ENCODE results near the gene CCDC40. TPM values are rescaled to one million over a fixed set of nuclear protein-coding genes. Genes with fewer than 3 reads are reported as not detected.

CCDC40 gene
- total and polyA plus RNA-seq, 10 of the 15 experiments (the other 5 are each of a cell fraction or from before 2014, with no cell fraction given), result 0.06 to 0.10 TPM; not detected in 8

DNA sequence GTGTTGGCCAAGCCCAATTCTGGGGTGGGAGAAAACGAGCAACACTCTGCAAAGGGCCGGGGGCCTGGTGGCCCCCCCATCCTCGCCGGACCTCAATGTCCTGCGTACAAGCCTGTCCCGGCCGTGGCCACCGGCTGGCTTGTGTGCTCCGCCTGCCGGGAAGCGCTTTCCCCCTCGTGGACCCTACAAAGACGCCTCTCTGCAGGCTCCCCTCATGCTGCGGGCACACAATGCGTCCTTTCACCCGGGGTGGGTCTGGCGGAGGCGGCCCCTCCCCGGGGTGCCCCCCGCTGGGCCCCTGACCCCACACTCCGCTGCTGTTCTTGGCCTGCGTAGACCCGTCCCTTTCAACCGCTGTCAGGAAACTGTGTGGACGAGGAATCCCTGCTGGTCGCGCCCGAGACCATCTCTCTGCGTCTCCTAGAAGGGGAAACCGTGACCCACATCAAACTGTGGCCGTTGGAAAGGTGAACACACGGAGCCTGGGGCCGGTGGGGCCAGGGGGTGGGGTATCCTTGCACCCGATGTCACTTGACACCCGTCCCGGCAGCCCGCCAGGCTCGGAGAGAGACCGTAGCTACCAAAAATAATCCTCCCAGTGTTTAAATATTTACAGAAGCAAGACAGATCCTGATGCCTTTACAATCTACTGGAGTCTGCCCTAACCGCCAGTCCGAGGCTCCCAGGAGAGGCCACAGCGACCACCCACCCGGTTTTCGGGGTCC lies 44.4 kb upstream of the CCDC40 start:
- intact Hi-C loops (cut with micrococcal nuclease; ENCODE audit: unreplicated experiment), result no loop called here
- in situ Hi-C loops (cut with MboI), result no loop called here
- CTCF ChIA-PET, result no interaction called here
- RAD21 ChIA-PET (ENCODE audit: unreplicated experiment), result interaction anchor here (0.6 kb wide), 1 partner anchor 8 kb away, joined by 3 read pairs; no protein-coding TSS in a partner anchor
- Histone ChIP-seq H3K4me2 (ENCODE audit: control insufficient read depth, insufficient read depth) (peak overlapping the region; percentile 38; the same call in 1 of the 2 replicates), H3K79me2 (ENCODE audit: control insufficient read depth, insufficient read depth, low read length) (no peaks in the 10 kb centered on the region), H3K36me3 (ENCODE audit: control insufficient read depth in 2 of 2, insufficient read depth in 2 of 2, low read length in 1 of 2) (no peaks in the 10 kb centered on the region), H3K27ac (ENCODE audit: control insufficient read depth, insufficient read depth) (no peak overlapping the region), H3K27me3 (replicated peaks in 1 of 2; ENCODE audit: control insufficient read depth in 2 of 2, insufficient read depth in 2 of 2, low read length in 1 of 2) (peaks cover 1 to 3% of the 10 kb centered on the region in 2 experiments; a peak in 2 of 4 replicates), H2AFZ (ENCODE audit: control insufficient read depth, low read depth, low read length) (no peak overlapping the region), H3K4me3 (no peak overlapping the region), H3K9ac (ENCODE audit: control insufficient read depth, insufficient read depth, low read length) (no peak overlapping the region), H4K20me1 (ENCODE audit: control insufficient read depth, insufficient read depth) (no peaks in the 10 kb centered on the region), H3K4me1 (ENCODE audit: control insufficient read depth, insufficient read depth, low read length) (no peaks in the 10 kb centered on the region), H3K9me3 (replicated peaks; ENCODE audit: control insufficient read depth, insufficient read depth, low read length) (no peaks in the 10 kb centered on the region)
- BruUV-seq (replicated peaks), result no TSS peak
- DNase-seq (ENCODE audit: low read depth, low spot score), result no peak
- 0 out of 2 replicates have a peak, but pooled peaks have one; percentile 59 for TF ChIP-seq ZSCAN29 (IDR thresholded peaks at IDR 0.05)
- no peak for TF ChIP-seq NR2C2 (IDR thresholded peaks at IDR 0.05; ENCODE audit: borderline replicate concordance, control insufficient read depth, insufficient read length, low read depth)
- no peak for FAIRE-seq
- SMC1A ChIA-PET (ENCODE audit: uncharacterized antibody, unreplicated experiment), result no interaction called here
- 33% methylated on average over 39 of the region's 44 CpGs for WGBS (ENCODE audit: insufficient coverage, insufficient replicate concordance, low lambda C conversion rate, missing lambda C conversion rate)
- POLR2A ChIA-PET, result no interaction called here
- peak; percentile 48 for ATAC-seq

DNA sequence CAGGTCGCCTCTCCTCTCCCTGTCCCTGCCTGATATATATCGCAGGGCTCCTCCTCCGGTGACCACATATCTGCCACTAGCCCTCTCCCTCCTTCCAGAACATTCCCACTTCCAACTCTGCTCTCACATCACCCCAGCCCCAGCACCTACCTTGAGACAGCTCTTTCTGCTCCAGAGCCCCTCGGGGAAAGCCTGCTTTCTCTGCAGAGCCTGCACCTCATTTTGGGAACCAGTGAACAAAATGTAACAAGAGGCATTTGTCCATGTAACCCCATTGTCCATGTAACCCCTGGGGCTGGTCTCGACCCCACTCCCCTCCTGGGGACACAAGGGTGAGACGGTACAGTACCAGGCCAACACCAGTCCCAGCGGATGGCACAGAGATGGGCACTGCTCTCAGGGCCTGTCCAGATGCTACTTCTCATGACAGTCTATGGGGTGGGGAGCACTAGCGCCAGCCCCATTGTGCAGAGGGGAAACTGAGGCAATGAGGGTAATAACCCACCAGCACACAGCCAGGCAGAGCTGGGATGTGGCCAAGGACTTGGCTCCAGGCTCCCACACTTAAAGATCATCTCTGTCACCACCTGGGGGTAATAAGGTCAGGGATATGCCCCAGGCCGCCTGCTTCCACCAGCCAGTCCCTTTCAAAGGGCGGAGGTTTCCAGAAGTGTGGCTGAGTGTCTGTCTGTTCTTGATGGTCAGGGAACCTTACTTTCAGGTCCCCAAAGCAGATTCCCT lies 43.6 kb upstream of the CCDC40 start:
- ChIA-PET POLR2A (no interaction called here), SMC1A (ENCODE audit: uncharacterized antibody, unreplicated experiment) (interaction anchor here (1.1 to 1.5 kb wide), 3 partner anchors 12 to 22 kb away, joined by 3 to 5 read pairs (median 3); no protein-coding TSS in a partner anchor), RAD21 (ENCODE audit: unreplicated experiment) (interaction anchor here (1.3 kb wide), 1 partner anchor 154 kb away, joined by 3 read pairs; the partner anchor contains the start of gene CBX4), CTCF (interaction anchor here (1.0 to 2.4 kb wide), 4 partner anchors 13 to 206 kb away, joined by 3 to 12 read pairs (median 4); no protein-coding TSS in a partner anchor)
- DNase-seq (ENCODE audit: low read depth, low spot score) (no peak), FAIRE-seq (no peak), ATAC-seq (no peak)
- intact Hi-C loops (cut with micrococcal nuclease; ENCODE audit: unreplicated experiment), result no loop called here
- WGBS (ENCODE audit: insufficient coverage, insufficient replicate concordance, low lambda C conversion rate, missing lambda C conversion rate), result 68% methylated on average over 10 of the region's 10 CpGs
- BruUV-seq (replicated peaks), result no TSS peak
- no peaks in the 10 kb centered on the region for H3K36me3 ChIP-seq (ENCODE audit: control insufficient read depth in 2 of 2, insufficient read depth in 2 of 2, low read length in 1 of 2)
- H4K20me1 ChIP-seq (ENCODE audit: control insufficient read depth, insufficient read depth), result no peaks in the 10 kb centered on the region
- H2AFZ ChIP-seq (ENCODE audit: control insufficient read depth, low read depth, low read length), result no peak overlapping the region
- H3K9me3 ChIP-seq (replicated peaks; ENCODE audit: control insufficient read depth, insufficient read depth, low read length), result no peaks in the 10 kb centered on the region
- no peak overlapping the region for H3K4me2 ChIP-seq (ENCODE audit: control insufficient read depth, insufficient read depth)
- H3K9ac ChIP-seq (ENCODE audit: control insufficient read depth, insufficient read depth, low read length), result no peak overlapping the region
- H3K79me2 ChIP-seq (ENCODE audit: control insufficient read depth, insufficient read depth, low read length), result no peaks in the 10 kb centered on the region
- H3K4me1 ChIP-seq (ENCODE audit: control insufficient read depth, insufficient read depth, low read length), result 0 out of 2 replicates have a peak, but pooled peaks cover 4% of the 10 kb centered on the region
- in situ Hi-C loops (cut with MboI), result no loop called here
- no peak overlapping the region for H3K4me3 ChIP-seq
- peaks cover 1 to 3% of the 10 kb centered on the region in 2 experiments; a peak in 2 of 4 replicates for H3K27me3 ChIP-seq (replicated peaks in 1 of 2; ENCODE audit: control insufficient read depth in 2 of 2, insufficient read depth in 2 of 2, low read length in 1 of 2)
- H3K27ac ChIP-seq (ENCODE audit: control insufficient read depth, insufficient read depth), result no peak overlapping the region
- no peak for TF ChIP-seq EP300 (IDR thresholded peaks at IDR 0.05; ENCODE audit: borderline replicate concordance in 1 of 2, control insufficient read depth in 1 of 2, low read depth in 2 of 2, low read length in 2 of 2)
- TF ChIP-seq GATAD2B (conservative IDR thresholded peaks at IDR 0.05; ENCODE audit: low read depth), result no peak
- TF ChIP-seq SRF (IDR thresholded peaks at IDR 0.05; ENCODE audit: low read depth in 2 of 2, low read length in 2 of 2), result no peak
- no peak for TF ChIP-seq CBFB (IDR thresholded peaks at IDR 0.05; ENCODE audit: low read depth)
- no peak for TF ChIP-seq FOS (IDR thresholded peaks at IDR 0.05; ENCODE audit: borderline replicate concordance, extremely low read depth, insufficient read length)
- TF ChIP-seq FOXM1 (IDR thresholded peaks at IDR 0.05; ENCODE audit: low read depth, low read length), result no peak
- TF ChIP-seq NR2F1 (conservative IDR thresholded peaks at IDR 0.05), result no peak
- TF ChIP-seq, protein P1, sequence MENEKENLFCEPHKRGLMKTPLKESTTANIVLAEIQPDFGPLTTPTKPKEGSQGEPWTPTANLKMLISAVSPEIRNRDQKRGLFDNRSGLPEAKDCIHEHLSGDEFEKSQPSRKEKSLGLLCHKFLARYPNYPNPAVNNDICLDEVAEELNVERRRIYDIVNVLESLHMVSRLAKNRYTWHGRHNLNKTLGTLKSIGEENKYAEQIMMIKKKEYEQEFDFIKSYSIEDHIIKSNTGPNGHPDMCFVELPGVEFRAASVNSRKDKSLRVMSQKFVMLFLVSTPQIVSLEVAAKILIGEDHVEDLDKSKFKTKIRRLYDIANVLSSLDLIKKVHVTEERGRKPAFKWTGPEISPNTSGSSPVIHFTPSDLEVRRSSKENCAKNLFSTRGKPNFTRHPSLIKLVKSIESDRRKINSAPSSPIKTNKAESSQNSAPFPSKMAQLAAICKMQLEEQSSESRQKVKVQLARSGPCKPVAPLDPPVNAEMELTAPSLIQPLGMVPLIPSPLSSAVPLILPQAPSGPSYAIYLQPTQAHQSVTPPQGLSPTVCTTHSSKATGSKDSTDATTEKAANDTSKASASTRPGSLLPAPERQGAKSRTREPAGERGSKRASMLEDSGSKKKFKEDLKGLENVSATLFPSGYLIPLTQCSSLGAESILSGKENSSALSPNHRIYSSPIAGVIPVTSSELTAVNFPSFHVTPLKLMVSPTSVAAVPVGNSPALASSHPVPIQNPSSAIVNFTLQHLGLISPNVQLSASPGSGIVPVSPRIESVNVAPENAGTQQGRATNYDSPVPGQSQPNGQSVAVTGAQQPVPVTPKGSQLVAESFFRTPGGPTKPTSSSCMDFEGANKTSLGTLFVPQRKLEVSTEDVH (IDR thresholded peaks at IDR 0.05; ENCODE audit: low read depth, partially characterized antibody), result no peak
- TF ChIP-seq HDAC2 (IDR thresholded peaks at IDR 0.05), result no peak
